A172 (cell line): ENCODE results near the gene MAMSTR. TPM values are rescaled to one million over a fixed set of nuclear protein-coding genes. Genes with fewer than 3 reads are reported as not detected.

Source experiments
- DNase-seq: peaks from one replicate; pipeline ENCODE4 v3.0.0-alpha.2; 2015; ENCODE audit warnings: low spot score
- total RNA-seq: library from RNA; depleted of rRNA; stranded (reverse); fragments of >200 nt; shearing (Covaris generic); gene quantifications from 2 replicates; pipeline ENCODE4 v1.2.3, GENCODE V29; 2014; rRNA removed

MAMSTR gene
- total RNA-seq, 1 experiment from 2014 or later: 1.1 TPM

- no peak for DNase-seq
Observed at GRCh38 chr19:48663667-48664066, 55.9 kb downstream of the MAMSTR start.

Other genes starting within 250 kb of the MAMSTR start
- not detected in 2 replicates for gene LMTK3, start 207.9 kb downstream of the MAMSTR start, total RNA-seq
- gene SULT2B1, start 167.6 kb downstream of the MAMSTR start, total RNA-seq: 0.38 TPM in 1 of 2 replicates, not detected in the other
- not detected in 2 replicates for gene SPACA4, start 113.0 kb downstream of the MAMSTR start, total RNA-seq
- 0.07 TPM in 1 of 2 replicates, not detected in the other for gene FAM83E, start 104.6 kb downstream of the MAMSTR start, total RNA-seq
- gene RPL18, start 100.5 kb downstream of the MAMSTR start, total RNA-seq: 764 and 1,035 TPM in 2 replicates
- gene SPHK2, start 100.2 kb downstream of the MAMSTR start, total RNA-seq: 7.6 and 10.5 TPM in 2 replicates
- gene DBP, start 82.3 kb downstream of the MAMSTR start, total RNA-seq: 2.6 and 15.5 TPM in 2 replicates
- 2.3 and 5.8 TPM in 2 replicates for gene CA11, start 73.5 kb downstream of the MAMSTR start, total RNA-seq
- not detected in 2 replicates for gene NTN5, start 46.7 kb downstream of the MAMSTR start, total RNA-seq
- not detected in 2 replicates for gene FUT2, start 23.8 kb downstream of the MAMSTR start, total RNA-seq
- 0.07 and 0.12 TPM in 2 replicates for gene RASIP1, start 20.9 kb upstream of the MAMSTR start, total RNA-seq
- gene IZUMO1, start 27.2 kb upstream of the MAMSTR start, total RNA-seq: not detected in 2 replicates
- 0.81 and 0.98 TPM in 2 replicates for gene FUT1, start 32.9 kb upstream of the MAMSTR start, total RNA-seq
- gene FGF21, start 35.8 kb upstream of the MAMSTR start, total RNA-seq: not detected in 2 replicates
- gene BCAT2, start 91.3 kb upstream of the MAMSTR start, total RNA-seq: 29.5 and 36.8 TPM in 2 replicates
- 9.9 and 14.6 TPM in 2 replicates for gene HSD17B14, start 116.8 kb upstream of the MAMSTR start, total RNA-seq
- 1.9 and 6.9 TPM in 2 replicates for gene PLEKHA4, start 148.9 kb upstream of the MAMSTR start, total RNA-seq
- 20.8 and 34.8 TPM in 2 replicates for gene PPP1R15A, start 152.7 kb upstream of the MAMSTR start, total RNA-seq
- gene TULP2, start 179.0 kb upstream of the MAMSTR start, total RNA-seq: not detected in 2 replicates
- gene NUCB1, start 180.6 kb upstream of the MAMSTR start, total RNA-seq: 91.4 and 104 TPM in 2 replicates
- gene DHDH, start 214.0 kb upstream of the MAMSTR start, total RNA-seq: 0.10 TPM in 1 of 2 replicates, not detected in the other
- 32.4 and 40.6 TPM in 2 replicates for gene BAX, start 235.2 kb upstream of the MAMSTR start, total RNA-seq
- 1,818 and 2,662 TPM in 2 replicates for gene FTL, start 245.6 kb upstream of the MAMSTR start, total RNA-seq